Measurements from ENCODE around the gene ANHX.

GRCh38 chr12:133227281-133227852, 8.3 kb downstream of the ANHX start:
- TF ChIP-seq EP300 (IDR thresholded peaks at IDR 0.05) = no peak
- TF ChIP-seq POLR2A (IDR thresholded peaks at IDR 0.05) = no peak
- TF ChIP-seq CTCF (IDR thresholded peaks at IDR 0.05) = no peak
